Activated naive CD4-positive, alpha-beta T cell treated with anti-CD3 and anti-CD28 coated beads, Interleukin-2, amount 50 U/mL, for 24 hours (primary cell): Measurements from ENCODE around the gene TNNI2.
A peak's percentile ranks its signal among the peaks of the same experiment; 100 is the strongest.
"Not testable (repeated sequence)": the region's sequence is repeated elsewhere in the genome, so short reads cannot be mapped to it uniquely, and the experiment has no call there.

Source experiments
- H3K27ac Mint-ChIP-seq: one replicate; pipeline ENCODE4 v1.8.0; 2021; ENCODE audit warnings: mild to moderate bottlenecking, mixed read lengths
- H3K27me3 Mint-ChIP-seq: one replicate; pipeline ENCODE4 v1.8.0; 2021; ENCODE audit warnings: mixed read lengths
- H3K36me3 Mint-ChIP-seq: one replicate; pipeline ENCODE4 v1.8.0; 2021; ENCODE audit warnings: mixed read lengths
- H3K4me1 Mint-ChIP-seq: one replicate; pipeline ENCODE4 v1.8.0; 2021; ENCODE audit warnings: mixed read lengths
- H3K4me3 Mint-ChIP-seq: one replicate; pipeline ENCODE4 v1.8.0; 2021; ENCODE audit warnings: mild to moderate bottlenecking, mixed read lengths
- H3K9me3 Mint-ChIP-seq: one replicate; pipeline ENCODE4 v1.8.0; 2021; ENCODE audit warnings: mixed read lengths

TNNI2 gene

GRCh38 chr11:1877211-1878136 lies 38.7 kb downstream of the TNNI2 start:
- no peaks in the 10 kb centered on the region for H3K27me3 Mint-ChIP-seq
- no peak overlapping the region for H3K4me3 Mint-ChIP-seq
- peaks cover 28% of the 10 kb centered on the region for H3K4me1 Mint-ChIP-seq
- H3K36me3 Mint-ChIP-seq = no peaks in the 10 kb centered on the region
- no peak overlapping the region for H3K27ac Mint-ChIP-seq
- no peaks in the 10 kb centered on the region for H3K9me3 Mint-ChIP-seq

- H3K9me3 Mint-ChIP-seq = no peaks in the 10 kb centered on the region
- no peaks in the 10 kb centered on the region for H3K36me3 Mint-ChIP-seq
- no peak overlapping the region for H3K27ac Mint-ChIP-seq
- H3K4me3 Mint-ChIP-seq = no peak overlapping the region
- peaks cover 19% of the 10 kb centered on the region for H3K4me1 Mint-ChIP-seq
- H3K27me3 Mint-ChIP-seq = no peaks in the 10 kb centered on the region
Measured at GRCh38 chr11:1878137-1879031, 39.6 kb downstream of the TNNI2 start.

GRCh38 chr11:1879342-1879940 lies 40.7 kb downstream of the TNNI2 start:
- Mint-ChIP-seq H3K4me3 (no peak overlapping the region), H3K9me3 (no peaks in the 10 kb centered on the region), H3K27ac (no peak overlapping the region), H3K4me1 (peaks cover 16% of the 10 kb centered on the region), H3K36me3 (no peaks in the 10 kb centered on the region), H3K27me3 (no peaks in the 10 kb centered on the region)

- Mint-ChIP-seq H3K4me1 (peaks cover 16% of the 10 kb centered on the region), H3K4me3 (no peak overlapping the region), H3K27me3 (no peaks in the 10 kb centered on the region), H3K27ac (no peak overlapping the region), H3K36me3 (no peaks in the 10 kb centered on the region), H3K9me3 (no peaks in the 10 kb centered on the region)
Measured at GRCh38 chr11:1879941-1880720, 41.4 kb downstream of the TNNI2 start.

GRCh38 chr11:1880746-1881441 lies 42.1 kb downstream of the TNNI2 start:
- H3K36me3 Mint-ChIP-seq = no peaks in the 10 kb centered on the region
- H3K27me3 Mint-ChIP-seq = no peaks in the 10 kb centered on the region
- H3K27ac Mint-ChIP-seq = no peak overlapping the region
- H3K4me1 Mint-ChIP-seq = peaks cover 12% of the 10 kb centered on the region
- H3K4me3 Mint-ChIP-seq = no peak overlapping the region
- H3K9me3 Mint-ChIP-seq = no peaks in the 10 kb centered on the region

- H3K27me3 Mint-ChIP-seq = no peaks in the 10 kb centered on the region
- H3K9me3 Mint-ChIP-seq = no peaks in the 10 kb centered on the region
- H3K27ac Mint-ChIP-seq = no peak overlapping the region
- no peaks in the 10 kb centered on the region for H3K36me3 Mint-ChIP-seq
- H3K4me1 Mint-ChIP-seq = peaks cover 12% of the 10 kb centered on the region
- H3K4me3 Mint-ChIP-seq = no peak overlapping the region
Measured at GRCh38 chr11:1881442-1882264, 42.9 kb downstream of the TNNI2 start.

- peaks cover 10% of the 10 kb centered on the region for H3K4me1 Mint-ChIP-seq
- H3K9me3 Mint-ChIP-seq = no peaks in the 10 kb centered on the region
- H3K4me3 Mint-ChIP-seq = no peak overlapping the region
- no peaks in the 10 kb centered on the region for H3K36me3 Mint-ChIP-seq
- no peak overlapping the region for H3K27ac Mint-ChIP-seq
- H3K27me3 Mint-ChIP-seq = no peaks in the 10 kb centered on the region
Measured at GRCh38 chr11:1882265-1883238, 43.8 kb downstream of the TNNI2 start.

GRCh38 chr11:1883346-1884302 lies 44.8 kb downstream of the TNNI2 start:
- no peak overlapping the region for H3K4me3 Mint-ChIP-seq
- no peaks in the 10 kb centered on the region for H3K27me3 Mint-ChIP-seq
- no peak overlapping the region for H3K27ac Mint-ChIP-seq
- H3K36me3 Mint-ChIP-seq = no peaks in the 10 kb centered on the region
- H3K4me1 Mint-ChIP-seq = peaks cover 13% of the 10 kb centered on the region
- H3K9me3 Mint-ChIP-seq = no peaks in the 10 kb centered on the region

- H3K9me3 Mint-ChIP-seq = no peaks in the 10 kb centered on the region
- H3K27me3 Mint-ChIP-seq = no peaks in the 10 kb centered on the region
- peaks cover 17% of the 10 kb centered on the region for H3K4me1 Mint-ChIP-seq
- H3K4me3 Mint-ChIP-seq = no peak overlapping the region
- no peaks in the 10 kb centered on the region for H3K36me3 Mint-ChIP-seq
- no peak overlapping the region for H3K27ac Mint-ChIP-seq
Measured at GRCh38 chr11:1884303-1884700, 45.5 kb downstream of the TNNI2 start.

GRCh38 chr11:1886551-1886950 lies 47.8 kb downstream of the TNNI2 start:
- not testable (repeated sequence) for H3K4me3 Mint-ChIP-seq, H3K27me3 Mint-ChIP-seq, H3K9me3 Mint-ChIP-seq, H3K36me3 Mint-ChIP-seq, H3K27ac Mint-ChIP-seq
- H3K4me1 Mint-ChIP-seq = peaks cover 14% of the 10 kb centered on the region

GRCh38 chr11:1887451-1888346 lies 48.9 kb downstream of the TNNI2 start:
- peak overlapping the region; percentile 15 for H3K27ac Mint-ChIP-seq
- no peaks in the 10 kb centered on the region for H3K27me3 Mint-ChIP-seq
- H3K4me3 Mint-ChIP-seq = no peak overlapping the region
- H3K4me1 Mint-ChIP-seq = peaks cover 22% of the 10 kb centered on the region
- peaks cover 2% of the 10 kb centered on the region for H3K36me3 Mint-ChIP-seq
- no peaks in the 10 kb centered on the region for H3K9me3 Mint-ChIP-seq
